HG02798 (cell line): ENCODE results near the gene CDC42BPG.

Experiments
- ATAC-seq: cut with Tn5 transposase; IDR thresholded peaks from one replicate; pipeline ENCODE4 v1.9.1; 2021; ENCODE audit warnings: mild to moderate bottlenecking; ENCODE audit not compliant: unreplicated experiment, poor library complexity

Gene CDC42BPG

DNA sequence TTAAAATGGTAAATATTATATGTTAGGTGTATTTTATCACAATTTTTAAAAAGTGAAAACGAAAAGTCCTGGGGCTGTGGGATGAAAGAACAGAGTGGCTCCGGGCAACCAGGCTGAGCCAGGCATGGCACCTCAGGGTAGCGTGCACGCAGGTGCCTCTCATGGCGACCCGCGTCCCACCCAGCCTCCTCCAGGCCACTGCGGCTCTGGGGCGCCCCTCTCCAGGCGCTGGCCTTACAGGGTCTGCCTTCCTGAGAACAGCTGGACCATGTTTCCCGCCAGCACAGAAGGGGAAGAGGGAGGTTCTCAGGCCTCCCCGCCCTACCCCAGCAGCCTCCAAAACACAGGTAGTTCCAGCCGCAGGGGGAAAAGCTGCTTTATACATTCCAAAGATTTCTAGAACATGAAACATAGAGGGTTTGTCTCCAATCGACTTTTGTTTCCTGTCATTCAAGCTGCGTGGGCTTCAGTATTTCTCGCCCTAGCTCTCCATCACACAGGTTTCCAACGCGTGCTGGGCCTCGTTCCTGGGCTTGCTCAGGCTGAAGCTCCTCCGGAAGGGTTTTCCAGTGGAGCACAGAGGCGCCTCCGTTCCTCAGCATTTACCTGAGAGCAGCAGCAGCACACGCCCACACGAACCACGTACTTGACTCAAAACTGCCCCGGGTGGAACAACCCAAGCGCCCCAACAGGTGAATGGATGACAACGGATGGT lies 23.5 kb upstream of the CDC42BPG start:
- no peak for ATAC-seq

DNA sequence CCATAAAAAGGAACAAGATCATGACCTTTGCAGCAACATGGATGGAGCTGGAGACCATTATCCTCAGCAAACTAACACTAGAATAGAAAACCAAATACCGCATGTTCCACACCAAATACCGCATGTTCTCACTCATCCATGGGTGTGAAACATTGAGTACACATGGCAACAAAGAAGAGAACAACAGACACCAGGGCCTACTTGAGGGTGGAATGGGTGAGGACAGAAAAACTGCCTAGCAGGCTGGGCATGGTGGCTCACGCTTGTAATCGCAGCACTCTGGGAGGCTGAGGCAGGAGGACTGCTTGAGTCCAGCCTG lies 21.7 kb upstream of the CDC42BPG start:
- ATAC-seq: no peak

DNA sequence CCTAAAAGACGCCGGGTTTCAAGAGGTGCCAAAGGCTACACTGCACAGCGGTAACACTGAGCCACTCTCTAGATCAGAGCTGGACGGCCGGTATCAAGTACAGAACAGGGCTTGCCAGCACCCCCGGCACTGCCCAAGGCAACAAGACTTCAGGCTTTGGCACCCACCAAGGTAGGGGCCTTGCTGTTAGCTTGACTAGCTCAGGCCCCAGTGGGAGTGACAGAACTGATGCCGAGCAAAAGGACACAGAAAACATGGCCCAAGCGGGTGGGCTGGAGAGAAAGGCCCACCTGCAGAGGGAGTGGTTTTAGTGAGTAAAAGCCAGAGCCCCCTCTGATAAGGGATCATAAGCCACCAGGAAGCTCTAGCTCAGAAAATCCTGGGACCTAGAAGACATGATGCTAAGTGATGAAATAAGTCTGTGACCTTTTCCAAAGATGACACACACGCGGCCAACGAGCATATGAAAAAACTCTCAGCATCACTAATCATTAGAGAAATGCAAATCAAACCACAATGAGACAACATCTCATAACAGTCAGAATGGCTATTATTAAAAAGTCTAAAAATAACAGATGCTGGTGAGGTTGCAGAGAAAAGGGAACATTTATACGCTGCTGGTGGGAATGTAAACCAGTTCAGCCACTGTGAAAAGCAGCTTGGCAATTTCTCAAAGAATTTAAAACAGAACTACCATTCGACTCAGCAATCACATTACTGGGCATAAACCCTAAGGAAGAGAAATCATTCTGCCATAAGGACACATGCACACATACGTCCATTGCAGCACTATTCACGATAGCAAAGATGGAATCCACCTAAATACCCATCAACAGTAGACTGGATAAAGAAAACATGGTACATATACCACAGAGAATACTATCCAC lies 21.1 kb upstream of the CDC42BPG start:
- ATAC-seq: peak; percentile 38

DNA sequence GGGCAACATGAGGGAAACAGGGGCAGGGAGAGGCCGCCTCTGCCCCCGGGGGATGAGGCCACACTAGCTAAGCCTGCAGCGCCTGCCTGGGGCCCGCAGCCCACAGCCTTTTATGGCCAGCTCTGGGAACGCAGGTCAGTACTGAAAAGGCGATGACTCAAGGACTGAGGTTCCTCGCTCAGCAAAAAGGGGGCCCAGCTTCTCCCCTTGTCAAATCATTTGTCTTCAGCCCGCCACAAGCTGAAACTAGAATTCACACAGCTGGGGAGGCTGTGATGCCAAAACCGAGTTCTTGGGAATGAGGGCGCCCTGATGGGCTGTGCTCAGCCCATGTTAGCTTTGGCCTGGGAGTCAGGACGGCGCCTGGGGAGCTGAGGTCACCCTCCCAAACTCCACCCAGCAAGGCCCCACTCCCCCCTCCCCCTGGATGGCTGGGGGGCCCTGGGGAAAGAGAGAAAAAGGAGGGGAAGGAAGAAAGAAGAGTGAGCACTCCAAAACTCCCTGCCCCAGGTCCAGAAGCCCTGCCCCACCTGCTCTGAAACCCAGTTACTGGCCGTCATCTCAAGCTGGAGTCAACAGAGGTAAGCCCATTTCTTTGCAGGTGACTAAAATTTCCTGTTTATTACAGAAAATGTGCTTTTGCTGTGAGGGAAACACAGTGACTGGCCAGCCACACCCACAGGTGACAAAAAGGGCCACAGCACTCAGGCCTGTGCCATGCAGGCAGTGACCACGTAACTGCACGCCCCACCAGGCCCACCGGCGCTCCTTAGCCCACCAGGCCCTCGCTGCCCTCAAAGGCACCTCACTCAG lies 20.2 kb upstream of the CDC42BPG start:
- peak; percentile 33 for ATAC-seq

DNA sequence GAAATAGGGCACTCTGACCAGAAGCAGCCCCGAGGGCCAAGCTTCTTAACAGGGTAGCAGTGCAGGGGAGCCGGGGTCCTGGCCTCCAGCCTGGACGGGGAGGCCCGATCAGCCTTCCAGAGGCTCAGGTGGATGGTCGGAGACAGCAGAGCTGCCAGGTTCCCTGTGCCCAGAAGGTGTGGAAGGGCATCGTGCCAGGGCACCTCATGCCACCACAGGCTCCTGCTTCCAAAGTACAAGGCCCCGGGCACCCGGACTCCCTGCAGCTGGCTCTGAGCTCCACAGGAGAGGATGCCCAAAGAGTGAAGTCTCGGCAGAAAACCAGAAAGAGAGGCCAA lies 19.7 kb upstream of the CDC42BPG start:
- ATAC-seq: no peak

DNA sequence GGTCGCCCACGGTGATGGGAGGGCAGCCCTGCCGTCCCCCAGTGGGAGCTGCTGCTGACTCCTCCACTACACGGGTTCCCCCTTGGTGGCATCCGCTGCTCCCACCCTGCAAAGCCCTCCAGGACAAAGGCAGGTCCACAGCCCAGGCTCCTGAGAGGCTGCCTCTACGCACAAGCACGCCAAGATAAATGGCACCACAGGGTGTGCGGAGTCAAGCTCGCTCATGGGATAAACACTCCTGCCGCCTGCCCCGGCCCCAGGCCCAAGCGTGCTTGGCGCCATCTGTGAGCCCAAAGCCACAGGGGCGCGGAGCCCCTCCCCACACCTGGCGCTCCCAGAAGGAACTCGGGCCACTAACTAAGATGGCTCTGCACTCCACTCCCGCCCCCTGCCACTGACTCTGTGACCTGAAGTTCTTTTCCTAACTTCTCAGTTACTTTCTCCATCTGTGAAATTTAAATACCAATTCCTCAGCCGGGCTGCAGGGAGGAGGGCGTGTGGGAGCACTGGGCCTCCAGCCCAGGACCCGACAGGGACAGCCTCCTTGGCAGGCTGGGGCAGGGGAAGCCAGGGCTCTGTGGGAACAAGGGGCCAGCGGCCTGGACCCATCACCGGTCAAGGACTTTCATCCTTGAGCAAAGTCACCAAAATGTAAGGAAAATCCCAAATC lies 19.1 kb upstream of the CDC42BPG start:
- ATAC-seq: no peak

DNA sequence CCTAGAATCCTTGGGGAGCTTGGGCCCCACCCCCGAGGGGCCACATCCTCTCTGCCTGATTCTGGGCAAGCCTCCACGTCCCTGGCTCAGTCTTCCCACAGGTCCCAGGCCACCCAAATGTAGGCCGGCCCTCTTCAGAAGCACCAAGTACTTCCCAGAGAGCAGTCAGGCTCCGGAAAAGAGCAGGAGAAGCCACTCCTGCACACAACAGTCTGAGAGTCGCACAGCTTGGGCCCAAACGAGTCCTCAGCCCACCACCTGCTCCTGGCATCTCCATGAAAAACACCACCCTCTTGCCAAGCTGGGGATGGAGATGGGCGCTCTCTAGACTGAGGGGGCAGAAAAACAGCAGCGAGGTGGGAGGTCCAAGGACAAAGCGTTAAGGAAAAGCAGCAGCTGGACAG lies 18.5 kb upstream of the CDC42BPG start:
- no peak for ATAC-seq

DNA sequence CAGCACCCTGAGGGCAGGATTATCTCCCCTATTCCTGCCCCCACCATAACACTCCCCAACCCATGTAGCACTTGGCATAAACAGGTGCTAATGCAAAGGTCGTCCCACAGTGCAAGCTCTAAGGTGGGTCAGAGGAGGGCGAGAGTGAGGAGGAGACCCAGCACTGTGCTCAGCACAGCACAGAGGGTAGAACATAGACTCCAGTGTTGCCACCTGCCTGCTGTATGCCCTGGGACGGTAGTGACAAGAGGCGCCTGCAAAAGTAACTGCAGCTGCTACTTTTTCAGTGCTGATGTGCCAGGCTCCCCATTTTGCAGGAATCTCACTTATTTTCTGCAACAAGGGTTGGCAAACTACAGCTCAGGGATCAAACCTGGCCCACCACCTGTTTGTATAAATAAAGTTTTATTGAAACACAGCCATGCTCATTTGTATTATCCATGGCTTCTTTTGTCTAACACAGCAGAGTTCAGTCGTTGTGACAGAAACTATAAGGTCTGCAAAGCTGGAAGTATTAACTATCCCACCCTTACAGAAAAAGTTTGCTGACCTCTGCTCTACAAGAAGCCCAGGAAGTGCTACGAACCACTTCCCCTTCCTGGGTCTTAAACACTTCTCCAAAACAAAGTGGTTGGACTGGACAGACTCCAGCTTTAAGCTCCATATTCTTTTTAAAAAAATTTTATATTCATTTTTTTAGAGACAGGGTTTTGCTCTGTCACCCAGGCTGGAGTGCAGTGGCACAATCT lies 16.9 kb upstream of the CDC42BPG start:
- no peak for ATAC-seq

DNA sequence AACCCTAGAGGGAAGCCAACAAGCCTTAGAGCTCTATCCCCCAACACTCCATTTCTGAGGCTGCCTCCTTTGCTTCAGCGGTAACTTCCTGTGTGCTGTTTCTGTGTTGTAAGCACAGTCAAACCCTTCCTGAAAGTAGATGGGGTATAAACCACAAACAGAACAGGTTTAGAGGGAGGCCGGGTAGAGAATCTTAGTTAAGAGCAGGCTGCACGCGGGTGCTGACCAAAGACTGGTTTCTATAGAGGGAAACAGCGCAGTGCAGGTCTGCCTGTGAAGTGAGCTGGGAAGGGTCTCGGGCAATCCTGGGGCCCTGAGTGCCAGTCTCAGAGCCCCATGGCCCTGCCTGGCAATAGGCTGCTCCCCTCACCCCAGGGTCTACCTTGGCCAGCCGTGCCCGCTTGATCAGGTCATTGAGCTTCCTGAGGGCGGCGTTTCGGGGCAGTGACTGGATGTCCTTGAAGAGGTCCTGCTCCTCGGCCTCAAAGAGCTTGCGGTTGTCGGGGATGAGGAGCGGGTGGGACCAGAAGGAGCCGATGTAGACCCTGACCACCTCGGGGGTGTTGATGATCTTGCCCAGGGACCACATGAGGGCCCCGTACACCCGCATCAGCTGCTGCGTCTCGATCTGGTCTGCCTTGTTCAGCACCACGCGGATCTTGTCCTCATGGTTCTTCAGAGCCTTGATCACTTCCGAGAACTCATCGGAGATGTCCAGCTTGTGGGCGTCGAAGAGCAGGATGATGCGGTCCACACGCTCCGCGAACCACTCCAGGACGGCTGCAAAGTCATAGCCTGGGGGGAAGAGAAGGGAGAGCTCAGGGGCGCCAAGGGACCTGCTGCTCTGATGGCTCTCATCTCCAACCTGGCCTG lies 15.3 kb upstream of the CDC42BPG start:
- ATAC-seq: peak; percentile 71

DNA sequence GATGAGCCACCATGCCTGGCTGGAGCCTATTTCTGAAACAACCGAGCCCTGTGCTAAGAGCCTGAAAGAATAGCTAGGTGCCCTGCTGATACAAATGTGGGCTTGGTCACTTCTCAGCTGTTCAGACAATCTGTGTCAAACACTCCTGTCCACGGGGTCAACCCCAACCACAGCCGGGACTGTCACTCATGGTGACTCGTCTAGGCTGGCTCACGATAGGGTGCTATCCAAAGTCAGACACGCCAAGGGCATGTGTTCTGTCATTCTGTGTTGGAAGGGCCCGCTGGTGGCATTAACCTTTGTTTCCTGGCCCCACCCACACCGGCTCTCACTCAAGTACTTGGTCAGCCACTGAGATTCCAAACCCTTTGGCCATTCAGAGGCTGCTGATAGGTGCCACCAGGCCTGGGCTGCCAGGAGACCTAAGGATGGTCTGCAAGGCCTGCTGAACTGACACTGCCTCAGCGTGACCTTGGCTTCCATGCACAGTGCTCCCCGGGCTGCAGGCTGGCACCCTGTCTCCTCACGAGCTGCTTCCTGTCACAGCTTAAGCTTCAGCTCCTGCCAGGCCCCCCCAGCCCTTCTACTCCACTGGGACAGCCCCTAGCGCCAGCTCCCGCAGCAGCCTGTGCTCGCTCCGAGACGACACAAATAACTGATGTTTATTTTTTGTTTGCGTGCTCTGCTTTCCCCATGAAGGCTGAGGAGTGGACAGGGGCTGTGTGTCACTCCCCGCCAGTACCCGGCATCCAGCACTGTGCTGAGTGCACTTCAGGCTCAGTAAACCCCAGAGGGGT lies 14.2 kb upstream of the CDC42BPG start:
- no peak for ATAC-seq

DNA sequence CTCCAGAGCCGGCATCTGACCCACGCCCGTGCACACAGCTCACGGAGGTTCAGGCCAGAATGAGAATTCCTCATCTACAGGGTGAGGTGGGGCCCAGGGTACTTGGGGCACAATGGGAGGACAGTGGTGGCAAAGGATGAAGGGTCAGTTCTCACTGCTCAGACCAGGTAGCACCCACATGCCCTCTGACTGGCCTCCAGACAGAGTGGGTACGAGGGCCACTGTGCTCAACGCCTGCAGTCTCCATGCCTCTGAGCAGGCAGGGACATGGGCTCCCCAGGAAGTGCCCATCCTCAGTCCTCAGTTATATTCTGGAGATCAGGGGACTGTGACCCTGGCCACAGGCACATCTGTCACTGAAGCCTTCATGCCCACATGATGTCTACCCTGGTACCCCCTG lies 13.0 kb upstream of the CDC42BPG start:
- ATAC-seq: no peak

DNA sequence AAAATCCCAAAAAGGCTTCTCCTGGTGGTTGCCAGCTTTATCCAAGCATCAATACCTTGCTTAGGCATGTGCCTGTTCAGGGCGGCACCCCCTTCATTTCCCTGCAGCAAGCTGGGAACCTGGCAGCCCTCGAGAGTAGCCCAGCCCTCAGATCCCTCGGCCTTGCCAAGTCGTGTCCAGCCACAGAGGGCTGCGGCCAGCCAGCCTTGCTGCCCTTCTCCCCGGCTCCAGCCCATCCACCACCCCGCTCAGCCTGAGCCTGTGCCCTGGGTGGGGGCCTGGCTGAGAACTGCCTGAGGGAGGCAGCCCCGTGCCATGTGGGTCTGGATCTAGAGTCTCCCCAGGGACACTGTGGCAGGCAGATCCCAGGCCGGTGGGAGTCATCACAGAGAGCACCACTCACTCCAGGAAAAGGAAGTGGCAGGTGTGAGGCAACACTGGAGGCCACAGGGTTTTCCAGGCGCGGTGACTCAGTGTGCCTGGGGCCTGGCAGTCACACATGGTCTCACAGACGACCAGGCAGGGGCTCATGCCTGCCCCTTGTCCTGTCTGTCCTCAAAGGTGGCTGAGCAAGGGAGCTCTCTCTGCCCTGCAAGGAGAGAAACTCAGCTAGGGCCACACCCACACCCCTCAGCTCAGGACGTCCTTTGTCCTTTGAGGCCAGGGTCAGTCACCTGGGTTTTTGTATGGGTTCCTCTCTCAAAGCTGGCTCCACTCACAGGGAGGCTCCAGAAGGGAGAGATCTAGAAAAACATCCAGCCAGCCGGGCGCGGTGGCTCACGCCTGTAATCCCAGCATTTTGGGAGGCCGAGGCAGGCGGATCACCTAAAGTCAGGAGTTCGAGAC lies 12.2 kb upstream of the CDC42BPG start:
- ATAC-seq: no peak

DNA sequence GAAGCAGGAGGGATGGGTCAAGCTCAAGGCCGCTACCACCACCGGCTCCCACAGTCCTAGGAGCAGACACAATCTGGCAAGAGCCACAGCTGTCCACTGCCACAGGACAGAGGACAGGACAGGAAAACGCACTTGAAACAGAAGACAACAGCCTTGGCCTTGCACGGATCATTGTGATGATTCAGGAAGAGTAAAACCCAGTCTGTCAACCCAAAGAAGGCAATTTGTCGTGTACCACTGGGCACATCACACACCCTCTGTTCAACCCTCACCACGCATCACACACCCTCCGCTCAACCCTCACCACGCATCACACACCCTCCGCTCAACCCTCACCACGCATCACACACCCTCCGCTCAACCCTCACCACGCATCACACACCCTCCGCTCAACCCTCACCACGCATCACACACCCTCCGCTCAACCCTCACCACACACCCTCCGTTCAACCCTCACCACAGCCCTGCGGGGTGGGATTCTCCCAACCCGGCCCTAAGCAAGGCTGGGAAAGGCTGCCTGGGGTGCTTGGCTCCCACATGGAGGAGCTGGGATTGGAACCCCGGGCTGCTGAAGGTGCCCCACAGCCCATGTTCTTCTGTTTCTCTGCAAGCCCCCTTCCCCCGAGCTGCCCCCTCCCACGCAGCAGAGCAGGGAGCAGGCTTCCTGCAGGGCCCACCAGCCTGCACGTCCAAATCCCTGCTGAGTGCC lies 11.3 kb upstream of the CDC42BPG start:
- no peak for ATAC-seq

DNA sequence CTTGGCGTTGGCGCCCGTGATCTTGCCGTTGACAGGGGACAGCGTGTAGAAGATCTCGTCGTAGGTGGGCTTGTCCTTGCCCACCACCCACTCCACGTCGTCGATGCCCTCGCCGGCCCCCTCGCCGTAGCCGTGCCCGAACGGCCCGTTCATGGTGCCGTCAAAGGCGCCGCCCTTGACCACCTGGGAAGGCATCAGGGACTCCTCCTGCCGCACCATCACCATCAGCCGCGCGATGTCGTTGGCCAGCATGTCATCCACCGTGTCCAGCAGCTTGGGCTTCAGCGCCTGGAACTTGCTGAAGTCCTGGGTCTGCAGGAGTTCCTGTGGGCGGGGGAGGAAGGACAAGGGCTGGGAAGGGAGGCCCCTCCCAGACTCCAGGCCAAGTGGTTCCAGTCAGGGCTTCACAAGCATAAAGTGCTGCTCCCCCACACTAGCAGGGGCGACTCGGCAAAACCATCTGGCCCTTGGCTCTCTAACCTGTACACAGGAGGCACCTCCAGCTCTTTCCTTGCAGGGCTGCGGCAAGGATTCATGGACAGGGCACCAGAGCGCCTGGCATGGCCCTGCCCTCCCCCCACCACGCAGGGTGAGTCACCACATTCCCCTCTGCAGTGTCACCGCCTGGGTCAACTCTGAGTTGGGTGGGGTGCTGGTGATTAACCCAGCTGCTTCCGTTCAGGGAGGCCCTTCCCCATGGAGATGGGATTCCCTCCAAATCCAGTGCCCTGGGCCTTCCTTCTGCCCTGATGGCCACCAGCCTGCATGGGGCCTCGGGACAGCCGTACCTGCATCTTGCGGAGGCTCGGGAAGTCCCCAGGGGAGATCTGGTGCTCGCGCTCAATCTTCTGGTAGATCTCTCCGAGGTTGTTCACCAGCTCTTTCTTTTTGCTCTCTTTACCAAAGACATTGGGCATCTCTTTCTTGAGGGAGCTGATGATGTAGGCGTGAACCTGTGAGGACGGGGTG lies 10.4 kb upstream of the CDC42BPG start:
- ATAC-seq: no peak

DNA sequence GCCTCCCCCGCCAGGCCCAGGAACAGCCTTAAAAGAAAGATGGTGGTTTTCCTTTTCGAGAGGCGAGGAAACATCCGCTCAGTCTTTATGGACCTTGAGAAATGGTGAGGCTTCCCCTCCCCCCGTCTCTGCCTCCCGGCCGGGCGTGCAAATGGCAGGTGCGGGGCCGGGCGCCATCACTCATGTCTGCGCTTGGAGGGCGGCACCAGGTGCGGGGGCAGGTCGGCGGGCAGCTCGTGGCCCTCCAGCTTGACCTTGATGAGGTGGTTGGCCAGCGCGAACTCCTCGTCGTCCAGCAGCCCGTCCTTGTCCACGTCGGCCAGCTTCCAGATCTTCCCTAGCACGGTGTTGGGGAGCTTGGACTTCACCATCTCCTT lies 9.7 kb upstream of the CDC42BPG start:
- ATAC-seq: no peak

DNA sequence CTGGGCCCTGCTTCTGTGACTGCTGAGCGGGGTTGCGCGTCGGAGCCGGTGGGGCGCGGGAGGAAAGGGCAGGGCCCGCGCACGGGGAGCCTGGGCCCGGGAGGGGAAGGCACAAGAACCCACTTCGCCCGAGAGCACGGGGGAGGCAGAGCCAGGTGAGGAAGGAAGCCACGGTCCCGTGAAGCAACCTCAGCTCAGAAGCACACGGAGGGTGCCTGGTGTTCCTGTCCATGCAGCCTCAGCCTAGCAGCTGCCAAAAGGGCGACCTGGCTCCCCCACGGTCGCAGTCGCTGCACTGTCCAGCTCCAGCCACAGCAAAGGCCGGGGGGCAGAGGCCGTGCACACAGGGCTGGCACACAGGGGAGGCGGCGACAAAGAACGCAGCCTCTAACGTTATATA lies 9.3 kb upstream of the CDC42BPG start:
- ATAC-seq: no peak
